Natural killer cell treated with Interleukin-12 subunit alpha and Interleukin-12 subunit beta and Interleukin-15 and Interleukin-18, amount 100 ng/mL, for 72 hours (primary cell): ENCODE data around the gene PDLIM5. TPM values are rescaled to one million over a fixed set of nuclear protein-coding genes. Genes with fewer than 3 reads are reported as not detected.
A peak's percentile ranks its signal among the peaks of the same experiment; 100 is the strongest.

Experiments
- ATAC-seq, 2 donors: fragments of 150-1000 bp; cut with Tn5 transposase in 1 of 2; sonication (Bioruptor Pico), chemical (Tn5 transposase) in 1 of 2; 2 replicates each; pipeline ENCODE4 v1.10.0; 2021
- DNase-seq: peaks from one replicate; pipeline ENCODE4 v3.0.0; 2022; ENCODE audit warnings: low spot score
- H3K27ac Mint-ChIP-seq, 2 donors: 1 replicate in 1 of 2; 2 replicates in 1 of 2; pipeline ENCODE4 v1.8.0; 2022; ENCODE audit warnings: mixed read lengths in 2 of 2, mild to moderate bottlenecking in 1 of 2, moderate library complexity in 1 of 2
- H3K27me3 Mint-ChIP-seq, 2 donors: 1 replicate in 1 of 2; 2 replicates in 1 of 2; pipeline ENCODE4 v1.8.0; 2022; ENCODE audit warnings: mixed read lengths in 2 of 2
- H3K36me3 Mint-ChIP-seq: one replicate; pipeline ENCODE4 v1.8.0; 2022; ENCODE audit warnings: mixed read lengths
- H3K4me1 Mint-ChIP-seq, 2 donors: 1 replicate in 1 of 2; 2 replicates in 1 of 2; pipeline ENCODE4 v1.8.0; 2022; ENCODE audit warnings: low read depth in 2 of 2, mixed read lengths in 2 of 2, mild to moderate bottlenecking in 1 of 2
- H3K4me3 Mint-ChIP-seq: one replicate; pipeline ENCODE4 v1.8.0; 2022; ENCODE audit warnings: mixed read lengths
- H3K9me3 Mint-ChIP-seq: 2 replicates; pipeline ENCODE4 v1.8.0; 2022; ENCODE audit warnings: mixed read lengths
- total RNA-seq, 2 donors: library from RNA; stranded (reverse); gene quantifications; one replicate each; pipeline ENCODE4 v1.2.3, GENCODE V29; 2022

Gene PDLIM5
- total RNA-seq, 2 donors from 2014 or later, result 26.2 to 30.2 TPM

- no peaks in the 10 kb centered on the region for H3K9me3 Mint-ChIP-seq
- no peak for ATAC-seq
- no peaks in the 10 kb centered on the region for H3K27me3 Mint-ChIP-seq
- no peak overlapping the region for H3K27ac Mint-ChIP-seq
- peaks cover 4 to 10% of the 10 kb centered on the region in 2 donors for H3K4me1 Mint-ChIP-seq
- no peaks in the 10 kb centered on the region for H3K36me3 Mint-ChIP-seq
- H3K4me3 Mint-ChIP-seq, result no peak overlapping the region
- DNase-seq, result no peak
Measured at GRCh38 chr4:94561249-94562024, 109.7 kb downstream of the PDLIM5 start.

GRCh38 chr4:94562285-94562684, 110.5 kb downstream of the PDLIM5 start:
- Mint-ChIP-seq H3K36me3 (no peaks in the 10 kb centered on the region), H3K27ac (no peak overlapping the region), H3K27me3 (no peaks in the 10 kb centered on the region), H3K9me3 (no peaks in the 10 kb centered on the region), H3K4me1 (peaks cover 4 to 10% of the 10 kb centered on the region in 2 donors), H3K4me3 (no peak overlapping the region)
- ATAC-seq, result no peak
- DNase-seq, result no peak

- ATAC-seq (no peak), DNase-seq (no peak)
- Mint-ChIP-seq H3K4me3 (no peak overlapping the region), H3K9me3 (no peaks in the 10 kb centered on the region), H3K27ac (no peak overlapping the region), H3K27me3 (no peaks in the 10 kb centered on the region), H3K36me3 (no peaks in the 10 kb centered on the region), H3K4me1 (peaks cover 10% of the 10 kb centered on the region in 2 donors)
Measured at GRCh38 chr4:94564252-94564651, 112.5 kb downstream of the PDLIM5 start.

GRCh38 chr4:94566420-94566819, 114.7 kb downstream of the PDLIM5 start:
- Mint-ChIP-seq H3K27me3 (no peaks in the 10 kb centered on the region), H3K9me3 (no peaks in the 10 kb centered on the region), H3K4me1 (peaks cover 4 to 10% of the 10 kb centered on the region in 2 donors), H3K4me3 (no peak overlapping the region), H3K36me3 (no peaks in the 10 kb centered on the region), H3K27ac (no peak overlapping the region)
- ATAC-seq (no peak), DNase-seq (no peak)

DNA sequence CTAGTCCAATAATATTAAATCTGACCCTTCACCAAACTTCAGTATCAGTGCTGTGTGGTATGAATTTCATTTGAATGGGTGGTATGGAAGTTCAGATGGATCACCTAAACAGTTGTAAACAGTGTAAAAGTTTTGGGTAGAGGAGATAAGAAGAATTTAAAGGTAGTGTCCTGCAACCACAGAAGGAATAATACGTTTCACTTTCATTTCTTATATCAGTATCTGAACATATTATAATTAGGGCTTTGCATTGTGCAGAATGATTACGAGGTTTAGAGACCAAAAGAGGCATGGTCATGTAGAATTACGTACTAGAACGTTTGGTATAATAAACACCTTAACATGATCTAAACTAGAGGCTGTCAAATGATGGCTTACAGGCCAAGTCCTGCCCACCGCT, 116.1 kb downstream of the PDLIM5 start:
- H3K27me3 Mint-ChIP-seq, result no peaks in the 10 kb centered on the region
- DNase-seq (no peak), ATAC-seq (no peak)
- H3K36me3 Mint-ChIP-seq, result no peaks in the 10 kb centered on the region
- H3K9me3 Mint-ChIP-seq, result no peaks in the 10 kb centered on the region
- peak overlapping the region; percentile 40 for H3K4me3 Mint-ChIP-seq
- H3K4me1 Mint-ChIP-seq, result peaks cover 0 to 8% of the 10 kb centered on the region in 2 donors
- H3K27ac Mint-ChIP-seq, result no peak overlapping the region

- peaks cover 0 to 6% of the 10 kb centered on the region in 2 donors for H3K4me1 Mint-ChIP-seq
Measured at GRCh38 chr4:94570558-94570957, 118.8 kb downstream of the PDLIM5 start.

DNA sequence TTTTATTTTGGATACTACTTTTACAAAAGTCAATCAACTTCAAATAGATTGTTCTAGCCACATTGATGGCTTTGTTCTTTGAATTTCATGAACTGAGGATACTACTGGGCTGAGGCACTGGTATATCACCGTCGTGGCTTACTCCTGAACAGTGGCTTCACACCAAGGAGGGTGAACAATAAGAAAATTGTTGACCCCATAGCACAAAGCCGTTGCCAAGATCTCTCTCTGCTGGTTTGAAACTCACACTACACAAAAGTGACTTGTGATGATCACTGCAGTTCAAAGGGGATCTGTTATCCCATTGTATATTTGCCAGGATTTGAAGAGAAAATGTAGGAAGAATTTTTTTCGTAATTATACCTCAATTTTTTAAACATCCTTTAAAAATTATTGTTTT, 119.6 kb downstream of the PDLIM5 start:
- Mint-ChIP-seq H3K4me3 (no peak overlapping the region), H3K27me3 (no peaks in the 10 kb centered on the region), H3K9me3 (no peaks in the 10 kb centered on the region), H3K4me1 (peaks cover 0 to 6% of the 10 kb centered on the region in 2 donors), H3K36me3 (peaks cover 7% of the 10 kb centered on the region), H3K27ac (no peak overlapping the region)
- DNase-seq, result no peak
- ATAC-seq, result no peak

More at GRCh38 chr4:94570558-94570957, 118.8 kb downstream of the PDLIM5 start:
- Mint-ChIP-seq H3K4me3 (no peak overlapping the region), H3K27me3 (no peaks in the 10 kb centered on the region), H3K27ac (no peak overlapping the region), H3K36me3 (no peaks in the 10 kb centered on the region), H3K9me3 (no peaks in the 10 kb centered on the region)
- ATAC-seq, result no peak
- DNase-seq, result no peak

DNA sequence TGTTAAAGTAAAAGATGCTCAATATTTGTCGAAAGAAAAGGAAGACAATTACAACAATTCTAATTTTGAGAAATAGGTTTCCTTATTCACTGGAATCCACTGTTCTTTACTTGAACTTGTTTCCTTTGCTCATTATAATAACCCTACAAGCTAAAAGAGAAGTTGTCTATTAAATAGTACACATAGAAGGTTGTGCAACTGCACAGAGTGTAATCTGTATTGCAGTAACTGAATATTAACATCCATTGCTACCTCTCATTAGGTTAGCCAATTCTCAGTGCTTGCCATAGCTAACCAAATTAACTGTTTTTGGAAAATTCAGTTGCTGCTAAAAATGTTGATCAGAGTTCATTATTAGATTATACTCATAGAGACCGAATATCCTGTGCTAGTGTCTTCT, 120.0 kb downstream of the PDLIM5 start:
- no peaks in the 10 kb centered on the region for H3K27me3 Mint-ChIP-seq
- H3K4me1 Mint-ChIP-seq, result peaks cover 0 to 6% of the 10 kb centered on the region in 2 donors
- DNase-seq (no peak), ATAC-seq (no peak)
- no peak overlapping the region for H3K27ac Mint-ChIP-seq
- peaks cover 9% of the 10 kb centered on the region for H3K36me3 Mint-ChIP-seq
- no peaks in the 10 kb centered on the region for H3K9me3 Mint-ChIP-seq
- no peak overlapping the region for H3K4me3 Mint-ChIP-seq

GRCh38 chr4:94574050-94574449, 122.3 kb downstream of the PDLIM5 start:
- H3K36me3 Mint-ChIP-seq, result peaks cover 9% of the 10 kb centered on the region
- H3K4me1 Mint-ChIP-seq, result peaks cover 0 to under 1% of the 10 kb centered on the region in 2 donors

DNA sequence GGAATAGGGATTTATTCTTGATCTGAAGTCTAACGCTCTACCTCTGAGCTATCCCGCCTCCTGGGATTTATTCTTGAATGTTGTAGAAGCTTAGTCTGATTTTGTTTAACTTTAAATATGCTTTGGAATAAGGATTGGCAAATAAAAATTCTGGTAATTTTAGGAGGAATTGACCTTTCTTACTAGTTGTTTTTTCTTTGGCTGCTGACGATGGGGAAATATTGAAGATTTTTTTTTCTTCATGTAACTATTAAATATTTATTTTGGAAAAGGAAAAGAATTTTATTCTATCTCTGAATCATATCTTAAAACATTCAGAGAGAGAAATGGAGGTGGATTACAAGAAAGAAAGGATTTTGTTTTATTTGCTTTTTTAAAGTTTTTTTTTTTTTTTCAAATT, 122.9 kb downstream of the PDLIM5 start:
- H3K27ac Mint-ChIP-seq, result no peak overlapping the region
- H3K27me3 Mint-ChIP-seq, result peaks cover 0 to 1% of the 10 kb centered on the region in 2 donors
- no peaks in the 10 kb centered on the region for H3K9me3 Mint-ChIP-seq

More at GRCh38 chr4:94574050-94574449, 122.3 kb downstream of the PDLIM5 start:
- ATAC-seq (no peak), DNase-seq (no peak)
- H3K9me3 Mint-ChIP-seq, result no peaks in the 10 kb centered on the region
- no peak overlapping the region for H3K27ac Mint-ChIP-seq
- no peak overlapping the region for H3K4me3 Mint-ChIP-seq
- H3K27me3 Mint-ChIP-seq, result no peaks in the 10 kb centered on the region

DNA sequence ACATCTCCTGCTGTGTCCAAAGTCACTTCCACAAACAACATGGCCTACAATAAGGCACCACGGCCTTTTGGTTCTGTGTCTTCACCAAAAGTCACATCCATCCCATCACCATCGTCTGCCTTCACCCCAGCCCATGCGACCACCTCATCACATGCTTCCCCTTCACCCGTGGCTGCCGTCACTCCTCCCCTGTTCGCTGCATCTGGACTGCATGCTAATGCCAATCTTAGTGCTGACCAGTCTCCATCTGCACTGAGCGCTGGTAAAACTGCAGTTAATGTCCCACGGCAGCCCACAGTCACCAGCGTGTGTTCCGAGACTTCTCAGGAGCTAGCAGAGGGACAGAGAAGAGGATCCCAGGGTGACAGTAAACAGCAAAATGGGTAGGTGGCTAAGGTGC, 123.9 kb downstream of the PDLIM5 start:
- H3K9me3 Mint-ChIP-seq, result no peaks in the 10 kb centered on the region
- H3K27me3 Mint-ChIP-seq, result peaks cover 0 to 2% of the 10 kb centered on the region in 2 donors
- H3K27ac Mint-ChIP-seq, result no peak overlapping the region
- H3K36me3 Mint-ChIP-seq, result peaks cover 9% of the 10 kb centered on the region
- ATAC-seq (no peak), DNase-seq (no peak)
- no peaks in the 10 kb centered on the region for H3K4me1 Mint-ChIP-seq
- no peak overlapping the region for H3K4me3 Mint-ChIP-seq

More for the DNA sequence above, 122.9 kb downstream of the PDLIM5 start:
- no peaks in the 10 kb centered on the region for H3K4me1 Mint-ChIP-seq
- no peak overlapping the region for H3K4me3 Mint-ChIP-seq
- peaks cover 9% of the 10 kb centered on the region for H3K36me3 Mint-ChIP-seq
- DNase-seq (no peak), ATAC-seq (no peak)

DNA sequence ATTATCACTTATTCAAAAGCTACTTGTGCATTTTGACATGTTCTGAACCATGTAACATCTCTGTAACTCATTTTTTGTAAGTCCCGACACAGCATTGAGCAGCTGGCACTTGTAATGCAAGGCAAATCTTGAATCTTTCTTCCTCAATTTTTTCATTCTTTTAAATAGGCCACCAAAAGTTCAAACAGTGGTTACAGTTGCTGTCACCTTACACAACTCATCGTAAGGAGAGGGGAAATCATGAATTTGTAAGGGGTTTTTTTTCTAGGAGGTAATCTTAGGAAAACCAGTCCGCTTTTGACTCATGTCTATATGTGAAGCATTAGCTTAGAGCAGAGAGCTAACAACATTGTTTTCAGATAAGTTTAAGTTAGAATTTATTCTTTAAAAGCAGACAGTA, 124.5 kb downstream of the PDLIM5 start:
- DNase-seq, result no peak
- no peak overlapping the region for H3K27ac Mint-ChIP-seq
- peaks cover 0 to 2% of the 10 kb centered on the region in 2 donors for H3K27me3 Mint-ChIP-seq
- no peaks in the 10 kb centered on the region for H3K4me1 Mint-ChIP-seq
- no peaks in the 10 kb centered on the region for H3K9me3 Mint-ChIP-seq
- ATAC-seq, result no peak
- H3K4me3 Mint-ChIP-seq, result no peak overlapping the region
- peaks cover 9% of the 10 kb centered on the region for H3K36me3 Mint-ChIP-seq

GRCh38 chr4:94577136-94577535, 125.4 kb downstream of the PDLIM5 start:
- ATAC-seq, result no peak
- no peaks in the 10 kb centered on the region for H3K4me1 Mint-ChIP-seq
- H3K36me3 Mint-ChIP-seq, result peaks cover 9% of the 10 kb centered on the region
- peaks cover 0 to 2% of the 10 kb centered on the region in 2 donors for H3K27me3 Mint-ChIP-seq
- H3K27ac Mint-ChIP-seq, result no peak overlapping the region
- DNase-seq, result no peak
- H3K9me3 Mint-ChIP-seq, result no peaks in the 10 kb centered on the region
- H3K4me3 Mint-ChIP-seq, result no peak overlapping the region

GRCh38 chr4:94578195-94578594, 126.5 kb downstream of the PDLIM5 start:
- Mint-ChIP-seq H3K27me3 (peaks cover 0 to 5% of the 10 kb centered on the region in 2 donors), H3K27ac (no peak overlapping the region), H3K4me1 (no peaks in the 10 kb centered on the region), H3K36me3 (peaks cover 9% of the 10 kb centered on the region), H3K4me3 (no peak overlapping the region), H3K9me3 (no peaks in the 10 kb centered on the region)
- DNase-seq, result no peak
- no peak for ATAC-seq
